Measurements from ENCODE around the gene IVD. TPM values are rescaled to one million over a fixed set of nuclear protein-coding genes. Genes with fewer than 3 reads are reported as not detected.

The IVD gene
- polyA plus RNA-seq, 1 donor from 2014 or later: 28.6 TPM

DNA sequence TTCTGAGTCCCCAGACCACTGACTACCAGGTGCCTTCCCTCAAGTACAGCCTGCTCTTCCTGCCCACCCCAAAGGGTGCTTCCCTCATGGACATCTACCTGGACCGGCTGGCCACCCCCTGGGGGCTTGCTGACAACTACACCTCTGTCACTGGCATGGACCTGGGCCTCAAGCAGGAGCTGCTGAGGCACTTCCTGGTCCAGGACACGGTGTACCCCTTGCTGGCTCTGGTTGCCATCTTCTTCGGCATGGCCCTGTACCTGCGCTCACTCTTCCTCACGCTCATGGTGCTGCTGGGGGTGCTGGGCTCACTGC lies 38.3 kb upstream of the IVD start:
- no peak overlapping the region for H3K4me3 ChIP-seq (ENCODE audit: low read length)
- peaks cover 6% of the 10 kb centered on the region for H3K36me3 ChIP-seq (ENCODE audit: insufficient read depth, low read length)
- H2AFZ ChIP-seq (ENCODE audit: low read depth, low read length): no peak overlapping the region
- no peak overlapping the region for H3K9ac ChIP-seq (ENCODE audit: low read length)
- no peak overlapping the region for H3K27ac ChIP-seq (ENCODE audit: low read length)
- no peaks in the 10 kb centered on the region for H3F3A ChIP-seq (ENCODE audit: insufficient read depth, low read length, poor library complexity, severe bottlenecking)
- no peaks in the 10 kb centered on the region for H3K79me2 ChIP-seq (replicated peaks; ENCODE audit: insufficient read depth, low read length)
- no peak overlapping the region for H3K4me2 ChIP-seq (ENCODE audit: low read length)
- TF ChIP-seq EZH2 (IDR thresholded peaks at IDR 0.05; ENCODE audit: borderline replicate concordance, insufficient read depth, low read length, poor library complexity, severe bottlenecking) (no peak), SMC3 (conservative IDR thresholded peaks at IDR 0.05; ENCODE audit: poor library complexity) (no peak), EP300 (conservative IDR thresholded peaks at IDR 0.05; ENCODE audit: poor library complexity, severe bottlenecking) (no peak), MXI1 (conservative IDR thresholded peaks at IDR 0.05; ENCODE audit: poor library complexity, severe bottlenecking) (no peak), TAF1 (IDR thresholded peaks at IDR 0.05; ENCODE audit: low read depth) (no peak), RAD21 (conservative IDR thresholded peaks at IDR 0.05) (no peak), POLR2AphosphoS5 (IDR thresholded peaks at IDR 0.05) (no peak)
- TF ChIP-seq, protein P1, sequence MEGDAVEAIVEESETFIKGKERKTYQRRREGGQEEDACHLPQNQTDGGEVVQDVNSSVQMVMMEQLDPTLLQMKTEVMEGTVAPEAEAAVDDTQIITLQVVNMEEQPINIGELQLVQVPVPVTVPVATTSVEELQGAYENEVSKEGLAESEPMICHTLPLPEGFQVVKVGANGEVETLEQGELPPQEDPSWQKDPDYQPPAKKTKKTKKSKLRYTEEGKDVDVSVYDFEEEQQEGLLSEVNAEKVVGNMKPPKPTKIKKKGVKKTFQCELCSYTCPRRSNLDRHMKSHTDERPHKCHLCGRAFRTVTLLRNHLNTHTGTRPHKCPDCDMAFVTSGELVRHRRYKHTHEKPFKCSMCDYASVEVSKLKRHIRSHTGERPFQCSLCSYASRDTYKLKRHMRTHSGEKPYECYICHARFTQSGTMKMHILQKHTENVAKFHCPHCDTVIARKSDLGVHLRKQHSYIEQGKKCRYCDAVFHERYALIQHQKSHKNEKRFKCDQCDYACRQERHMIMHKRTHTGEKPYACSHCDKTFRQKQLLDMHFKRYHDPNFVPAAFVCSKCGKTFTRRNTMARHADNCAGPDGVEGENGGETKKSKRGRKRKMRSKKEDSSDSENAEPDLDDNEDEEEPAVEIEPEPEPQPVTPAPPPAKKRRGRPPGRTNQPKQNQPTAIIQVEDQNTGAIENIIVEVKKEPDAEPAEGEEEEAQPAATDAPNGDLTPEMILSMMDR (IDR thresholded peaks at IDR 0.05; ENCODE audit: poor library complexity, severe bottlenecking): no peak
- TF ChIP-seq, protein P2, sequence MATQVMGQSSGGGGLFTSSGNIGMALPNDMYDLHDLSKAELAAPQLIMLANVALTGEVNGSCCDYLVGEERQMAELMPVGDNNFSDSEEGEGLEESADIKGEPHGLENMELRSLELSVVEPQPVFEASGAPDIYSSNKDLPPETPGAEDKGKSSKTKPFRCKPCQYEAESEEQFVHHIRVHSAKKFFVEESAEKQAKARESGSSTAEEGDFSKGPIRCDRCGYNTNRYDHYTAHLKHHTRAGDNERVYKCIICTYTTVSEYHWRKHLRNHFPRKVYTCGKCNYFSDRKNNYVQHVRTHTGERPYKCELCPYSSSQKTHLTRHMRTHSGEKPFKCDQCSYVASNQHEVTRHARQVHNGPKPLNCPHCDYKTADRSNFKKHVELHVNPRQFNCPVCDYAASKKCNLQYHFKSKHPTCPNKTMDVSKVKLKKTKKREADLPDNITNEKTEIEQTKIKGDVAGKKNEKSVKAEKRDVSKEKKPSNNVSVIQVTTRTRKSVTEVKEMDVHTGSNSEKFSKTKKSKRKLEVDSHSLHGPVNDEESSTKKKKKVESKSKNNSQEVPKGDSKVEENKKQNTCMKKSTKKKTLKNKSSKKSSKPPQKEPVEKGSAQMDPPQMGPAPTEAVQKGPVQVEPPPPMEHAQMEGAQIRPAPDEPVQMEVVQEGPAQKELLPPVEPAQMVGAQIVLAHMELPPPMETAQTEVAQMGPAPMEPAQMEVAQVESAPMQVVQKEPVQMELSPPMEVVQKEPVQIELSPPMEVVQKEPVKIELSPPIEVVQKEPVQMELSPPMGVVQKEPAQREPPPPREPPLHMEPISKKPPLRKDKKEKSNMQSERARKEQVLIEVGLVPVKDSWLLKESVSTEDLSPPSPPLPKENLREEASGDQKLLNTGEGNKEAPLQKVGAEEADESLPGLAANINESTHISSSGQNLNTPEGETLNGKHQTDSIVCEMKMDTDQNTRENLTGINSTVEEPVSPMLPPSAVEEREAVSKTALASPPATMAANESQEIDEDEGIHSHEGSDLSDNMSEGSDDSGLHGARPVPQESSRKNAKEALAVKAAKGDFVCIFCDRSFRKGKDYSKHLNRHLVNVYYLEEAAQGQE (IDR thresholded peaks at IDR 0.05; ENCODE audit: borderline replicate concordance): no peak
- H3K27me3 ChIP-seq (ENCODE audit: insufficient read depth, low read depth, low read length): no peaks in the 10 kb centered on the region
- no peaks in the 10 kb centered on the region for H3K9me3 ChIP-seq (ENCODE audit: low read length)
- no peaks in the 10 kb centered on the region for H3K9me2 ChIP-seq (ENCODE audit: insufficient read depth, low read length)
- H4K20me1 ChIP-seq (ENCODE audit: insufficient read depth): no peaks in the 10 kb centered on the region

DNA sequence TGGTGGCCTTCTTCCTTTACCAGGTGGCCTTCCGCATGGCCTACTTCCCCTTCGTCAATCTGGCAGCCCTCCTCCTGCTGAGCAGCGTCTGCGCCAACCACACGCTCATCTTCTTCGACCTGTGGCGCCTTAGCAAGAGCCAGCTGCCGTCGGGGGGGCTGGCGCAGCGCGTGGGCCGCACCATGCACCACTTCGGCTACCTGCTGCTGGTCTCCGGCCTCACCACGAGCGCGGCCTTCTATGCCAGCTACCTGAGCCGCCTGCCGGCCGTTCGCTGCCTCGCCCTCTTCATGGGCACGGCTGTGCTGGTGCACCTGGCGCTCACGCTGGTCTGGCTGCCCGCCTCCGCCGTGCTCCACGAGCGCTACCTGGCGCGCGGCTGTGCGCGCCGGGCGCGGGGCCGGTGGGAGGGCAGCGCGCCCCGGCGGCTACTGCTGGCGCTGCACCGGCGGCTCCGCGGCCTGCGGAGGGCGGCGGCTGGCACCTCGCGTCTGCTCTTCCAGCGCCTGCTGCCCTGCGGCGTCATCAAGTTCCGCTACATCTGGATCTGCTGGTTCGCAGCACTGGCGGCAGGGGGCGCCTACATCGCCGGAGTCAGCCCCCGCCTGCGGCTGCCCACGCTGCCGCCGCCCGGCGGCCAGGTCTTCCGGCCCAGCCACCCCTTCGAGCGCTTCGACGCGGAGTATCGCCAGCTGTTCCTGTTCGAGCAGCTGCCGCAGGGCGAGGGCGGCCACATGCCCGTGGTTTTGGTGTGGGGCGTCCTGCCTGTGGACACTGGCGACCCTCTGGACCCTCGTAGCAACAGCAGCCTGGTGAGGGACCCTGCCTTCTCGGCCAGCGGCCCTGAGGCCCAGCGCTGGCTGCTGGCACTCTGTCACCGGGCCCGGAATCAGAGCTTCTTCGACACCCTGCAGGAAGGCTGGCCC lies 37.6 kb upstream of the IVD start:
- no peak overlapping the region for H2AFZ ChIP-seq (ENCODE audit: low read depth, low read length)
- no peaks in the 10 kb centered on the region for H3F3A ChIP-seq (ENCODE audit: insufficient read depth, low read length, poor library complexity, severe bottlenecking)
- H3K27ac ChIP-seq (ENCODE audit: low read length): no peak overlapping the region
- H3K79me2 ChIP-seq (replicated peaks; ENCODE audit: insufficient read depth, low read length): no peaks in the 10 kb centered on the region
- peaks cover 6% of the 10 kb centered on the region for H3K36me3 ChIP-seq (ENCODE audit: insufficient read depth, low read length)
- H3K9me2 ChIP-seq (ENCODE audit: insufficient read depth, low read length): no peaks in the 10 kb centered on the region
- no peaks in the 10 kb centered on the region for H3K9me3 ChIP-seq (ENCODE audit: low read length)
- TF ChIP-seq EP300 (conservative IDR thresholded peaks at IDR 0.05; ENCODE audit: poor library complexity, severe bottlenecking) (no peak), SMC3 (conservative IDR thresholded peaks at IDR 0.05; ENCODE audit: poor library complexity) (peak; percentile 63), EZH2 (IDR thresholded peaks at IDR 0.05; ENCODE audit: borderline replicate concordance, insufficient read depth, low read length, poor library complexity, severe bottlenecking) (no peak), TAF1 (IDR thresholded peaks at IDR 0.05; ENCODE audit: low read depth) (no peak)
- TF ChIP-seq, protein P1 (IDR thresholded peaks at IDR 0.05; ENCODE audit: poor library complexity, severe bottlenecking): peak; percentile 70
- H3K9ac ChIP-seq (ENCODE audit: low read length): no peak overlapping the region
- no peaks in the 10 kb centered on the region for H3K27me3 ChIP-seq (ENCODE audit: insufficient read depth, low read depth, low read length)
- no peak overlapping the region for H3K4me2 ChIP-seq (ENCODE audit: low read length)
- H3K4me3 ChIP-seq (ENCODE audit: low read length): no peak overlapping the region
- H4K20me1 ChIP-seq (ENCODE audit: insufficient read depth): no peaks in the 10 kb centered on the region

Measured in neural cell (in vitro differentiated cells).